Stimulated activated CD4-positive, alpha-beta T cell treated with anti-CD3 and anti-CD28 coated beads, Interleukin-2, amount 100 ng/mL, for 48 hours (primary cell): ENCODE measurements around the gene C14orf119.

Experiments
- DNase-seq, 2 donors: peaks; one replicate each; pipeline ENCODE4 v3.0.0-alpha.2; 2020

The C14orf119 gene

DNA sequence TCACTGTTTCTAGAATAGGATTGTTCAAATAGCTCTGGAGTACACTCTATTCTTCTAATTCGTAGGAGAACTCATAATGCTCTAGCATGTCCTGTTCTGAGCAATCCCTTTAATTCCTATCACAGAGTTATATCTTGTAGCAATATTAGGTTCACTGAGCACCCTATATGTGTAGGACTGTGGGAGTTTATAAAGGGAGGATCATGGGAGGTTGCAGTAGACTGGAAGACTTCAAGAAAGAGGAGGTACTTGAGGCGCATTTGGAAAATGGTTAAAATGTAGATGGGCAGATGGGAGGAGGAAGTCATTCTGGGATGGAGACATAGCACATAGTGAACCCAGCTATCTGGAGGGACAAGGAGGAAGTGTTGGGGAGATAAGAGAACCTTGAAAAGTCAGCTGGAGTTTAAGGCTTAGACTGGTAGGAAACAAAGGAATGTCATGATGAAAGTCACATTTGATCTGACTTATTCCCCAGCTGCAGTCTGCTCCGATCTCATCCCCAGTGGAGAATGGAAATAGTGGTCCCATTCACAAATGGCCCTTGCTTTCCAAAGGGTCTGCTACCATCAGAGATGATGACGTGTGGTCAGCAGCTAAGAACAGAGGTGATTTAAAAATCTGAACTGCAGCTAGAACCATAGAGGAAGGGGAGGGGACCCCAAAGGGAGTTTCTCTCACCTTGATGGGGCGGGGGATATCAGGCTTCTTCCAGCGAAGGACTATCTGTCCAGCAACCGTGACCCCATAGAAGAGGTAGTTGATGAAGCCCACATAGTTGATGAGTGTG lies 33.9 kb downstream of the C14orf119 start:
- no peak for DNase-seq

DNA sequence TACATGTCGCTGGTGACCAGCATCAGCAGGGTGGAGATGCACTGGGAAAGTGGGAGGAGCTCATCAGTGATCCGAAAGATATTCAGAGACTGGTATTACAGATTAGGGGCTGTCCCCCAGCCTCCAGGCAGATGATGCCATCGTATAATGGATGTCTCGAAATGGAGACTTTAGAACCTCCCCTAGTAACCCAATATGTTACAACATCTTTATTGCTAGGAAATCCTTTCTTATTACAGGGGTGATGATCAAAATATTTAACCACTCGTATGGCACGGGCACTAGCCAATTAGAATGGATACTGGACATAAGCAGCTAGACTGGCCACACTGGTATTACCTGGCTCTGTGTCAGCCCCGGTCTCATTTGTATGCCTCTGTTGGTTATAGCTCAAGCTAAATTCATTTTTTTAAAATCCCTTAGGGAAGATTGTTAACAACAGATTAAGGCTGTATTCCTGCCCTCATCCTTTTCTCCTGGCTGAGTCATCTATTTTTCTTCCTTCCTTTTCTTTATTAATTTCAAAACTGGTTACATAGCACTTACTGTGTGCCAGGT lies 34.5 kb downstream of the C14orf119 start:
- no peak for DNase-seq

- no peak for DNase-seq
These were observed 35.6 kb downstream of the C14orf119 start for GRCh38 chr14:23130871-23131270.

DNA sequence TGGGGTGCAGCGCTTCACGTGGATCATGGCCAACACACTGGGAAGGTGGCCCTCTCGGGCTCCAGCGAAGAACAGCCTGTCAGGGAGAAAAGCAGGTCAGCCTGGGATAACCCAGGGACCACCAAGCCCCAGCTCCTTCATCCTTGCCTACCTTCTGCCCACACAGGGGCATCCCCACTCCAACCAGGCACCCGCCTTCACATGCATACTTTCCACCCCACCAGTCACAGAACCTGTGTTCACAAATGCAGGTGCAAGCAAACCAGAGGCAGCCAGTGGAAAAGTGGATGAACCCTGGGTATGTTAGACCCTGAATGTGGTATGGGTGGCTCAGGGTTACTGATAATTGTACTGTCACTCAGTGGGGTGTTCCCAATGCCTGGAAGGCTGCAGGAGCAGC lies 36.2 kb downstream of the C14orf119 start:
- no peak for DNase-seq

DNA sequence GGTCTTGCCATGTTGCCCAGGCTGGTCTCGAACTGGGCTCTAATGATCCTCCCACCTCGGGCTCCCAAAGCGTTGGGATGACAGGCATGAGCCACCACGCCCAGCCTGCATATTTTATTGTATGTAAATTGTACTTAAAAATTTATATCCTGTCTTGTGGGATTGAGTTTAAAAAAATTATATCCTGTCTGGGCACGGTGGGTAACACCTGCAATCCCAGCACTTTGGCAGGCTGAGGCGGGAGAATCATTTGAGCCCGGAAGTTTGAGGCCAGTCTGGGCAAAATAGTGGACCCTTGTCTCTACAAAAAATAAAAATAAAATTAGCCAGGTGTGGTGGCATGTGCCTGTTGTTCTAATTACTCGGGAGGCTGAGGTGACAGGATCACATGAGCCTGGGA lies 37.7 kb downstream of the C14orf119 start:
- DNase-seq, result no peak

GRCh38 chr14:23136566-23137133 lies 41.3 kb downstream of the C14orf119 start:
- DNase-seq, result no peak

DNA sequence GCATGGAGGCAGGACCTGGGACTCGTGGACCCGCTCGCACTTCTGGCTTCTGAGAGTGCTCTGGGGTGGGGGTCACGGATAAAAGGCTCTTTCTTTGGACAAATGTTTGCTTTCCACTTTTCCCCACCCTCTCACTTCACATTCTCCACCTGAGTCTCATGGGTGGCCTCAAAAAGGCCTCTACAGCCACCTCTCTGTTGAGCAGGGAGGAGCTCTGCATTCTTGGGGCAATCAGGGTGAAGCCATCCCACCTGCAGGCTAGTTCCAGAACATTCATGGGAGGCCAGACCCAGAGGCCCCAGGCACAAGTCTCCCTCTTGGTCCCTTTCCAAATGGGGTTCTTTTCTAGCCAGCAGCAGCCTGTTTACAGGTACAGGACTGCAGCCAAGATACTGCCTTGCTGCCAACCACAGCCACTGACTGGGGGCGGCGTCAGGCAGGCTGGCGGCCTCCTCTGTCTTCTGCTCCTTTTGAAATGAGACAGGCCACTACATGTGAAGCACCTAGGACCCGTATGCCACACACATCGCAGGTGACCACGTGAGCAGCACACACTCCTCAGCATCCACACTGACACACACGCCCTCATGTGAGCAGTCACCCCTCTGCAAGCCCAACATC lies 42.0 kb downstream of the C14orf119 start:
- no peak for DNase-seq

GRCh38 chr14:23137813-23138535 lies 42.7 kb downstream of the C14orf119 start:
- DNase-seq, result no peak

DNA sequence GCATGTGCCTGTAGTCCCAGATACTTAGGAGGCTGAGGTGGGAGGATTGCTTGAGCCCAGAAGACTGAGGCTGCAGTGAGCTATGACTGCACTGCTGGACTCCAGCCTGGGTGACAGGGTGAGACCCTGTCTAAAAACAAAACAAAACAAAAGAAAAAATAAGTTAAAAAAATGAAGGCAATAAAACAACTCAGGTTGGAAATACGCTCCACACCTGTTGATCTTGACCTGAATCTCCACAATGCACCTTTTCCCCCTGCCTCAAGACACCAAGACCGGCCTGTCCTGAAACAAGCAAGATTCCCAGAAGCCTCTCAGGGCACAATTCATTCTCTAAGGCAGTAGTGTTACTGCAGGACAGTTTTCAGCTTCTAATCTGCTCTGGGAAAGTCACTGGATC lies 44.6 kb downstream of the C14orf119 start:
- DNase-seq, result no peak

GRCh38 chr14:23140371-23140770 lies 45.1 kb downstream of the C14orf119 start:
- no peak for DNase-seq

DNA sequence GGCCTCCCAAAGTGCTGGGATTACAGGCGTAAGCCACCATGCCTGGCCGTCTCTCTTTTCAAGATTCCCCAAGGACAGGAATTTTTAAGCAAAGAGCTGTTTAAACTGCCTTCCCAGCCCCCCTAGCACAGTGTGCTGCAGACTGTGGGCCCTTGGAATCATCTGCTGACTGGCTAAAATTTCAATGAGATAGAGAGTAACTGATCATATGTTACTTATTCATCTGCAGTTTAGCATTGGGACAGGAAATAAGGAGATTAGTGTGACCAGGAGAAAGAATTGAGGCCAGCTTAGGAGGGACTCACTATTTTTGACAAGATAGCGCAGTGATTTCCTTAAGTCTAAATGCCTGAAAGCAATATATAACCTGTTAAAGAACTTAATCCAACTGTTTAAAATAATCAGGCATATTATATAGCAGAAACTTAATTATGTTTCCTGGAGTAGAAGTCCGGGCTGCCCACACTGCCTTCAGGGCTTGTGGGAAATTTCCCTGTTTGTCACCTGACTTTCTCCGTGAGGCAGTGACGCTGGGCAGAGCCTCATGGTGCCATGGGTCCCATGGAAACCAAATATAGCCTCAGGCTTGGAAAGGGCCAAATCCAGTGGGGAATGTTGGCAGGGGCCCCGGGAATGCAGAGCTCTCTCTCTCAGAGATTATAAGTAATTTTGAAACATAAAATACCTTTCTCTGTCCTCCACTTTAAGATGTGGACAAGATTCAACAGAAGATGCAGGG lies 46.6 kb downstream of the C14orf119 start:
- DNase-seq, result no peak

- no peak for DNase-seq
These were observed 47.5 kb downstream of the C14orf119 start for GRCh38 chr14:23142826-23143225.

DNA sequence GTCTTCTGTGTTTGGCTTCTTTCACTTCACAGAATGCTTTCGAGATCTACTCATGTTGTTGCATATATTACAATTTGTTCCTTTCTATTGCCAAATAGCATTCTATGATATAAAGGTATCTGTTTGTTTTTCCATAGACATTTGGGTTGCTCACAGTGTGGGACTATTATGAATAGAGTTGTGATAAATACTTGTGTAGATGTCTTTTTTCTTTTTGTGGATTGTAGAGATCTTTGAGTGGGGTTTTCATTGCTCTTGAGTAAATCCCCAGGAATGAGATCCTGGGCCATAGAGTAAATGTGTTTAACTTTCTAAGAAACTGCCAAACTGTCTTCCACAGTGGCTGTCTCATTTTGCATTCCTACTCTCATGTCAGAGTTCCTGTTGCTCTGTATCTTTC lies 48.6 kb downstream of the C14orf119 start:
- DNase-seq, result no peak

- DNase-seq, result no peak
These were observed 50.6 kb downstream of the C14orf119 start for GRCh38 chr14:23145794-23146350.

GRCh38 chr14:23146351-23146910 lies 51.1 kb downstream of the C14orf119 start:
- DNase-seq, result no peak

GRCh38 chr14:23146980-23147379 lies 51.7 kb downstream of the C14orf119 start:
- no peak for DNase-seq

- DNase-seq, result no peak
These were observed 52.4 kb downstream of the C14orf119 start for GRCh38 chr14:23147676-23148075.

GRCh38 chr14:23148591-23149249 lies 53.4 kb downstream of the C14orf119 start:
- DNase-seq, result no peak

DNA sequence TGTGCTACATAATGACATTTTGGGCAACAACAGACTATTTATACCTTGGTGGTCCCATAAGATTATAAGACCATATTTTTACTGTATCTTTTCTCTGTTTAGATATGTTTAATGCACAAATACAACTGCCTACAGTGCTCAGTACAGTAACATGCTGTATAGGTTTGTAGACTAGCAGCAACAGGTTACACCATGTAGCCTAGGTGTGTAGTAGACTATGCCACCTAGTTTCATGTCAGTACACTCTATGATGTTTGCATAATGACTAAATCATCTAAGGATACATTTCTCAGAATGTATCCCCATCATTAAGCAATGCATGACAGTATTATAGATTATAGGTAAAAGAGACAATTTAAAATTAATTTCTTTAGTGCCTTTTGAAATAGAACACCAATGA lies 54.4 kb downstream of the C14orf119 start:
- DNase-seq, result no peak
